Left lung (tissue), 10 donors: Measurements from ENCODE around the gene CMC2. TPM values are rescaled to one million over a fixed set of nuclear protein-coding genes. Genes with fewer than 3 reads are reported as not detected.

Experiments
- ATAC-seq: fragments of 200-7000 bp; cut with Tn5 transposase; one replicate; pipeline ENCODE4 v1.9.1; 2020; ENCODE audit warnings: moderate library complexity
- DNase-seq, 4 donors: peaks; one replicate each; pipeline ENCODE4 v3.0.0-alpha.2; 2013 to 2020
- H3K27ac ChIP-seq, 2 donors: fragments of 200-600 bp; sonication (generic) in 1 of 2; one replicate each; pipeline versions ENCODE4 v1.5.0 to v1.8.0; 2020 to 2021
- H3K27me3 ChIP-seq, 2 donors: fragments of 200-600 bp; sonication (generic) in 1 of 2; one replicate each; pipeline versions ENCODE4 v1.5.0 to v1.8.0; 2020 to 2021
- H3K36me3 ChIP-seq, 2 donors: fragments of 200-600 bp; sonication (generic) in 1 of 2; one replicate each; pipeline versions ENCODE4 v1.5.0 to v1.8.0; 2020 to 2021
- H3K4me1 ChIP-seq, 2 donors: fragments of 200-600 bp; one replicate each; pipeline ENCODE4 v1.8.0; 2021
- H3K4me3 ChIP-seq, 2 donors: fragments of 200-600 bp; sonication (generic) in 1 of 2; one replicate each; pipeline versions ENCODE4 v1.5.0 to v1.8.0; 2020 to 2021; ENCODE audit warnings: mild to moderate bottlenecking in 1 of 2
- H3K9me3 ChIP-seq, 2 donors: fragments of 200-600 bp; sonication (generic) in 1 of 2; one replicate each; pipeline versions ENCODE4 v1.5.0 to v1.8.0; 2020 to 2021
- CTCF ChIP-seq, 2 donors: fragments of 200-600 bp; sonication (generic) in 1 of 2; IDR thresholded peaks; one replicate each; pipeline versions ENCODE4 v1.5.0 to v1.8.0; 2021; ENCODE audit warnings: antibody characterized with exemption in 2 of 2
- intact Hi-C, 2 donors: fragments of 100-400 bp; cut with DNase I; formaldehyde crosslinking; loops; one replicate each; pipeline versions ENCODE4 v1.11.2 to v1.14.2; 2022
- polyA plus RNA-seq, 6 donors: library from polyadenylated mRNA; unstranded; fragments of 120-200 nt; gene quantifications; one replicate each; pipeline ENCODE4 v1.2.1, GENCODE V29; 2013; ENCODE audit not compliant: insufficient read length in 6 of 6
- total RNA-seq, 2 donors: library from RNA; stranded (reverse); fragmentation: NEBNext Ultra II Directional; extraction: Animal tissue kit (Norgen Biotek cat#: 25700); gene quantifications; one replicate each; pipeline ENCODE4 v1.2.1, GENCODE V29; 2021
- donor health status: DM: no; HTN: yes; CAD: no.
- donor health status: DM: no; HTN: no; CAD: no.

CMC2 gene
- total and polyA plus RNA-seq, 8 donors = 38.8 to 52.1 (median 44.3) TPM

DNA sequence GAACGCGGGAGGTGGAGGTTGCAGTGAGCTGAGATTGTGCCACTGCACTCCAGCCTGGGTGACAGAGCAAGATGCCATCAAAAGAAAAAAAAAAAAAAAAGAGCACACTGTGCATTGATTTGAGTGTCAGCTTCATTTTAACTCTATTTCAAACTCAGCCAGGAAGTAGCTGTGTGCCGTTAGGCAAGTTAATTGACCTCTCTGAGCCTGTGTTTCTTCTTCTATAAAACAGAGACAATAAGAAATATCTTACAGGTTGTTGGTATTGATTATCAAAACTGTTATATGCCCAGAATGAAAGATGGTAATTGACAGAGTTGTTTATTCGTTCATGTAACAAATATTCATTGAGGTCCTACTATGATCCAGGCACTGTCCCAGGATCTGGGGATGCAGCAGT is 83.3 kb downstream of the CMC2 start:
- H3K9me3 ChIP-seq = no peaks in the 10 kb centered on the region
- H3K36me3 ChIP-seq = no peaks in the 10 kb centered on the region
- no peak overlapping the region for H3K27ac ChIP-seq
- no peaks in the 10 kb centered on the region for H3K27me3 ChIP-seq
- DNase-seq = no peak
- TF ChIP-seq CTCF (IDR thresholded peaks at IDR 0.05) = no peak
- no peak overlapping the region for H3K4me3 ChIP-seq
- H3K4me1 ChIP-seq = no peaks in the 10 kb centered on the region
- intact Hi-C loops = no loop called here
- ATAC-seq = no peak

Other genes starting within 250 kb of the CMC2 start
- 10 to 100 TPM; 12.8 to 16.0 TPM for gene CDYL2, start 202.3 kb downstream of the CMC2 start, total RNA-seq
- 1 to 10 TPM; 4.6 to 6.1 (median 5.4) TPM for gene CDYL2, start 202.3 kb downstream of the CMC2 start, polyA plus RNA-seq
- gene CENPN, start 329 bp upstream of the CMC2 start, total RNA-seq = 10 to 100 TPM; 12.3 to 14.7 TPM
- 10 to 100 TPM; 14.9 to 31.0 (median 20.7) TPM for gene CENPN, start 329 bp upstream of the CMC2 start, polyA plus RNA-seq
- 10 to 100 TPM; 30.7 to 31.1 TPM for gene ATMIN, start 29.0 kb upstream of the CMC2 start, total RNA-seq
- gene ATMIN, start 29.0 kb upstream of the CMC2 start, polyA plus RNA-seq = 10 to 100 TPM; 38.3 to 45.0 (median 40.7) TPM
- gene C16orf46, start 70.4 kb upstream of the CMC2 start, total RNA-seq = under 1 TPM; 0.63 to 0.67 TPM
- gene C16orf46, start 70.4 kb upstream of the CMC2 start, polyA plus RNA-seq = 1 to 10 TPM; 1.3 to 2.5 (median 1.8) TPM
- gene GCSH, start 89.5 kb upstream of the CMC2 start, total RNA-seq = 10 to 100 TPM; 22.2 to 33.9 TPM
- gene GCSH, start 89.5 kb upstream of the CMC2 start, polyA plus RNA-seq = 10 to 100 TPM; 63.3 to 68.9 (median 65.7) TPM
- gene BCO1, start 231.8 kb upstream of the CMC2 start, total RNA-seq = under 1 TPM in 1 of 2 donors, not detected in 1; 0.50 TPM
- gene BCO1, start 231.8 kb upstream of the CMC2 start, polyA plus RNA-seq = under 1 TPM; 0.38 to 0.81 (median 0.58) TPM